Neuron (in vitro differentiated cells): Measurements from ENCODE around the gene POM121L2.
"Not testable (repeated sequence)": the region's sequence is repeated elsewhere in the genome, so short reads cannot be mapped to it uniquely, and the experiment has no call there.

Source experiments
- H2AFZ ChIP-seq: one replicate; pipeline ENCODE4 v1.6.1; 2013; ENCODE audit warnings: low read depth, mild to moderate bottlenecking, inconsistent platforms, low read length, moderate library complexity
- H3K27me3 ChIP-seq: one replicate; pipeline ENCODE4 v1.6.1; 2013; ENCODE audit warnings: low read length; ENCODE audit not compliant: insufficient read depth
- H3K36me3 ChIP-seq: one replicate; pipeline ENCODE4 v1.6.1; 2013; ENCODE audit warnings: low read length; ENCODE audit not compliant: insufficient read depth
- H3K4me1 ChIP-seq: one replicate; pipeline ENCODE4 v1.6.1; 2013; ENCODE audit warnings: low read length; ENCODE audit not compliant: insufficient read depth
- H3K4me3 ChIP-seq: 2 replicates; pipeline ENCODE4 v1.5.1; 2013; ENCODE audit warnings: mild to moderate bottlenecking, low read length, moderate library complexity
- H3K9me3 ChIP-seq: one replicate; pipeline ENCODE4 v1.6.1; 2013; ENCODE audit warnings: low read length

POM121L2 gene

GRCh38 chr6:27287751-27288135 is 24.3 kb downstream of the POM121L2 start:
- Histone ChIP-seq H2AFZ (no peak overlapping the region), H3K4me3 (no peak overlapping the region), H3K36me3 (no peaks in the 10 kb centered on the region), H3K4me1 (no peaks in the 10 kb centered on the region), H3K9me3 (peaks cover 5% of the 10 kb centered on the region), H3K27me3 (peaks cover 56% of the 10 kb centered on the region)

DNA sequence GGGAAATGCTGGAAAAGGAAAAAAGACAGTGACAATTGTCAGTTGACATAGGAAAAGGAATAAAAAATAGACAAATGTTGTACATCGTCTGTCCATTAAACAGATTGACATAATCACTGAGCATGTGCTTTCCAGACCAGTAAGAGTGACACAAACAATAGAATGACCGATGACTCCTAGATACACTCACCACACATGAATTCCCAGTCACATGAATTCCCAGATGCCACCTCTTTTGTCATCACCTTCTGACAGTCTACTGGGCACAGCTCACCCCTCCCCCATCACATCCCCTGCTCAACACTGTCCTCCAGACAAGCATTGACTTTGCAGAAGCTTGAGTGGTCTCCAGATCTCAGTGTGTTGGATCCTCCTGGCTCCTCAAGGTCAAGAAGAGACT is 25.9 kb downstream of the POM121L2 start:
- Histone ChIP-seq H3K36me3 (no peaks in the 10 kb centered on the region), H3K27me3 (peaks cover 47% of the 10 kb centered on the region), H3K4me3 (no peak overlapping the region), H3K4me1 (no peaks in the 10 kb centered on the region), H3K9me3 (peaks cover 2% of the 10 kb centered on the region), H2AFZ (no peak overlapping the region)

- H3K9me3 ChIP-seq: peaks cover 2% of the 10 kb centered on the region
- no peak overlapping the region for H3K4me3 ChIP-seq
- H2AFZ ChIP-seq: no peak overlapping the region
- H3K27me3 ChIP-seq: peaks cover 18% of the 10 kb centered on the region
- no peaks in the 10 kb centered on the region for H3K4me1 ChIP-seq
- no peaks in the 10 kb centered on the region for H3K36me3 ChIP-seq
Observed at GRCh38 chr6:27283279-27283678, 28.8 kb downstream of the POM121L2 start.

DNA sequence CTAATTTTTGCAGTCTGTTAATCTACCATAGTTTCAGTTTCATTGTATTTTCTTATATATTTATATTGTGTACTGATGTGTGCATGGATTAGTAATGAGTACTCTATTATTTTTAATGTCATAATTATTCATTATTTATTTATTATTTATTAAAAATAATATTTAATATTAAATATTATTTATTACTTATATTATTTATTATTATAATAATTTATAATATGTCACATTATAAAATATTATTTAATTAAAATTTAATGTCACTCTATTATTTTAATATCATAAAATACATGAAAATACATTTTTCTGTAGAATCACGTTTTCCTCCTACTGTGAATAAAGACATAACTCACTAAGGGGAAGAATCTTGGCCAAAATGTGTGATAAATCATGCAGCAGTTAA is 30.5 kb downstream of the POM121L2 start:
- Histone ChIP-seq H3K36me3 (no peaks in the 10 kb centered on the region), H3K4me1 (no peaks in the 10 kb centered on the region), H3K27me3 (peaks cover 7% of the 10 kb centered on the region), H2AFZ (no peak overlapping the region), H3K4me3 (peak overlapping the region; percentile 60), H3K9me3 (peaks cover 2% of the 10 kb centered on the region)

DNA sequence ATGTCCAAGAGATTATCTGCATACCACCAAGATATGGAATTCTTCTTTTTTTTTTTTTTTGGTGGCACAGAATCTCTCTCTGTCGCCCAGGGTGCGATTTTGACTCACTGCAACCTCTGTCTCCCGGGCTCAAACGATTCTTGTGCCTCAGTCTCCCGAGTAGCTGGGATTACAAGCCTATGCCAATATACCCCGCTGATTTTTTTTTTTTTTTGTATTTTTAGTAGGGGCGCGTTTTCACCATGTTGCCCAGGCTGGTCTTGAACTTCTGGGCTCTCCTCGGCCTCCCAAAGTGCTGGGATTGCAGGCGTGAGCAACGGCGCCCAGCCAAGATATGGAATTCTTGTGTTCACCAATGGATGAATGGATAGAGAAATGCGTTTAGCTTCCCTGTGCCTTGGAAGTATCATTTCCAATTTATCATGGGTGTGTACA is 31.0 kb downstream of the POM121L2 start:
- H3K36me3 ChIP-seq: no peaks in the 10 kb centered on the region
- H3K9me3 ChIP-seq: peaks cover under 1% of the 10 kb centered on the region
- H3K4me3 ChIP-seq: peak overlapping the region; percentile 60
- H3K27me3 ChIP-seq: peaks cover 6% of the 10 kb centered on the region
- no peaks in the 10 kb centered on the region for H3K4me1 ChIP-seq
- no peak overlapping the region for H2AFZ ChIP-seq

- H2AFZ ChIP-seq: peak overlapping the region; percentile 80
- H3K36me3 ChIP-seq: no peaks in the 10 kb centered on the region
- H3K27me3 ChIP-seq: no peaks in the 10 kb centered on the region
- no peaks in the 10 kb centered on the region for H3K4me1 ChIP-seq
- peak overlapping the region; percentile 60 for H3K4me3 ChIP-seq
- H3K9me3 ChIP-seq: no peaks in the 10 kb centered on the region
Observed at GRCh38 chr6:27280540-27281000, 31.5 kb downstream of the POM121L2 start.

DNA sequence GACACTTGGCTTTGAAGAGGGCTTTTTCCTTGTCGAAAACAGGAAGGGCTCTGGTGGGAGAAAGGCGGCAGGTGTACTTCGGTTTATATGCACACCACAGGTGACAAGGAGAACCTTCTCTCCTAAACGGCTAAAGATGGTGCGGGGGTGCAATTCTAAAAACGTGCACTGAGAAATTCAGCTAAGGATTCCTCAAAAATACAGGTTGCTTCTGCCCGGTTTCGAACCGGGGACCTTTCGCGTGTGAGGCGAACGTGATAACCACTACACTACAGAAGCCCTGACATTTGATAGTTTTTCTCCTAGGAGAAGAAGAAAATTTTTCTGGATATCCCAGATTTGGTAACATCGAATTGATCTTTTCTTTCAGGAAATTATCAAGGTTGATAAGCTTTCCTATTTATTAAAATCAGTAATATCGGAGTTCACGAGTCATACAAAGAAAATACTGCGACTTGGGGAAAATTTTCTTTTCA is 32.0 kb downstream of the POM121L2 start:
- Histone ChIP-seq H3K9me3 (no peaks in the 10 kb centered on the region), H3K4me1 (no peaks in the 10 kb centered on the region), H3K4me3 (peak overlapping the region; percentile 60), H2AFZ (peak overlapping the region; percentile 80), H3K27me3 (no peaks in the 10 kb centered on the region), H3K36me3 (no peaks in the 10 kb centered on the region)

DNA sequence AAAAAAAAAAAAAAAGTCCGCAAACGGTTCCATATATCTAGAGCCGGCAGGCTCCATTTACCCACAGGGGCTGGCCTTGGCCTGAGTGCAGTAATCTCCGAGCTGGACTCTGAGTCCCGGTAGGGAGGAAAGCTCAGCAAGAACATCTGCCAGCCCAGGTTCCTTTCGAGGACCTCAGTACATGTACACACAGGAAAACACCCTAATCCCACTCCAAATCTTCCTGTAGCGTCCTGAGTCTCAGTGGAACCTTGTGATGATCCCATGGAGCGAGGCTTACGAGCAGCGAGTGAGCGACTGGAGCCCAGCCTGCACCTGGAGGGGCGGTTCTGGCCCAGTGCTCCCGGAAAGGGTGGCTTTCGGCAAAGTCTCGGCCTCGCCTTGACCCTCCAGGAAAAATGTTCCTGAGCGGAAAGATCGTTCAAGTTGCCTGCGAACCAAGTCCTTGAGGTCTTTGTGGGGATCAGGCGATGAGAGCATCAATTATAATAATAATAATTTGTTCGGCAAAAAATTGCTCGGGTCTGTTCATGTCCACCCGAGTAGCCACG is 32.5 kb downstream of the POM121L2 start:
- no peak overlapping the region for H2AFZ ChIP-seq
- no peaks in the 10 kb centered on the region for H3K36me3 ChIP-seq
- no peaks in the 10 kb centered on the region for H3K27me3 ChIP-seq
- no peaks in the 10 kb centered on the region for H3K9me3 ChIP-seq
- H3K4me1 ChIP-seq: no peaks in the 10 kb centered on the region
- peak overlapping the region; percentile 60 for H3K4me3 ChIP-seq

DNA sequence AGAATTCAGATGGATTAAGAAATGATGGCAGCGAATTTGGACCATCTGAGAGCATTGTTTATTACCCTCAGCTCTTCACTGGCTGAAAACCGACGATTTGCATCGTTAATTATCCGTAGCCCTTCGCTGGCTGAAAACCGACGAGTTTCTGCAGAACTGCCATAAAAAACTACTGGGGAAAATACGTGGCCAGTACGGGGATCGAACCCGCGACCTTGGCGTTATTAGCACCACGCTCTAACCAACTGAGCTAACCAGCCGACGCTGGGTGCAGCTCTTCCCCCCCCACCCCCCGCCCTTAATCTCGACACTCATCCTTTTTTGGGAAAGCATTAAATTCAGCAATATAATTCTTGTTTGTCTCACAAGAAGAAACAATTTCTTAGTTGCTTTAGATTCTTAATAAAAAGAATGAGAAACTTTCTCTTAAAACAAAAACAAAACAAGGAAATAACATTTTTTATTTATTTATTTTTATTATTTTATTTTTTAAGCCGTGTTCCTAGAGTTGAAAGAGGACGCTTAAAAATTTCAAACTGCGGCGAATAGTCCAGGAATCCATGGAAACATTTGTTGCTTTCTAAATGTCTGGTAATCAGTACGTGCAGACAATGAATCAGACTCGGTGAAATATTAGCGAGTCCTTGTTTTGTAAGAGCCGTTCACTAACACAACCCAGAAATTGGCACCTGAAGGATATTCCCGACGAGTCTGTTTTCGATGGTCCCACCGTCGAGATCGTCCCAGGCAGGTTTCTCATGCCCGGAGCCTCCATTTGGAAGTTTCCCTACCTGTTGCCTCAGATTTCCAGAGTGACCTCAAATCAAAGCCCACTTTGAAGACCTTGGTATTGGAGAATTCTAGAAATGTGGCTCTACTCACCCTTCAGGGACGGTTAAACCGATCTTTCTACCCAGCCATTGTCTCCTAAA is 36.8 kb downstream of the POM121L2 start:
- Histone ChIP-seq H2AFZ (no peak overlapping the region), H3K36me3 (no peaks in the 10 kb centered on the region), H3K4me3 (no peak overlapping the region), H3K27me3 (peaks cover 4% of the 10 kb centered on the region), H3K9me3 (no peaks in the 10 kb centered on the region), H3K4me1 (no peaks in the 10 kb centered on the region)

DNA sequence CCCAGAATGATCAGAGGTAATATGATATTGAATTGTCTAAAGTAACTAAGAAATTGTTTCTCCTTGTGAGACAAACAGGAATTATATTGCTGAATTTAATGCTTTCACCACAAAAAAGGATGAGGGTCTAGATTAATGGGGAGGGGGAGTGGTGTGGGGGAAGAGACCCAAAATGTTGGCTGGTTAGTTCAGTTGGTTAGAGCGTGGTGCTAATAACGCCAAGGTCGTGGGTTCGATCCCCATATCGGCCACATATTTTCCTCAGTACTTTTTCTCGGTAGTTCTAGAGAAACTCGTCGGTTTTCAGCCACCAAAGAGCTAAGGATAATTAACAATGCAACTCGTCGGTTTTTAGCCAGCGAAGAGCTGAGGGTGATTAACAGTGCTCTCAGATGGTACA is 38.3 kb downstream of the POM121L2 start:
- Histone ChIP-seq H3K27me3 (peaks cover 7% of the 10 kb centered on the region), H3K4me3 (no peak overlapping the region), H2AFZ (no peak overlapping the region), H3K9me3 (no peaks in the 10 kb centered on the region), H3K4me1 (peaks cover 6% of the 10 kb centered on the region), H3K36me3 (no peaks in the 10 kb centered on the region)

- H3K9me3 ChIP-seq: no peaks in the 10 kb centered on the region
- H3K36me3 ChIP-seq: no peaks in the 10 kb centered on the region
- peaks cover 11% of the 10 kb centered on the region for H3K4me1 ChIP-seq
- H2AFZ ChIP-seq: peak overlapping the region; percentile 52
- peaks cover 13% of the 10 kb centered on the region for H3K27me3 ChIP-seq
- peak overlapping the region; percentile 22 for H3K4me3 ChIP-seq
Observed at GRCh38 chr6:27268803-27269202, 43.3 kb downstream of the POM121L2 start.

GRCh38 chr6:27267857-27268434 is 44.1 kb downstream of the POM121L2 start:
- Histone ChIP-seq H3K9me3 (no peaks in the 10 kb centered on the region), H3K4me3 (no peak overlapping the region), H3K36me3 (no peaks in the 10 kb centered on the region), H3K4me1 (peaks cover 11% of the 10 kb centered on the region), H3K27me3 (peaks cover 12% of the 10 kb centered on the region), H2AFZ (peak overlapping the region; percentile 52)

GRCh38 chr6:27267003-27267402 is 45.1 kb downstream of the POM121L2 start:
- H2AFZ ChIP-seq, H3K4me3 ChIP-seq, H3K27me3 ChIP-seq, H3K9me3 ChIP-seq, H3K36me3 ChIP-seq: not testable (repeated sequence)
- H3K4me1 ChIP-seq: peaks cover 11% of the 10 kb centered on the region
